Measurements from ENCODE around the gene ATP6AP1. TPM values are rescaled to one million over a fixed set of nuclear protein-coding genes. Genes with fewer than 3 reads are reported as not detected.
"Not testable (repeated sequence)": the region's sequence is repeated elsewhere in the genome, so short reads cannot be mapped to it uniquely, and the experiment has no call there.

ATP6AP1 gene
- total RNA-seq, 3 donors from 2014 or later (not counting 1 experiment from before 2014, with no cell fraction given), result 62.4 to 71.7 (median 65.9) TPM

DNA sequence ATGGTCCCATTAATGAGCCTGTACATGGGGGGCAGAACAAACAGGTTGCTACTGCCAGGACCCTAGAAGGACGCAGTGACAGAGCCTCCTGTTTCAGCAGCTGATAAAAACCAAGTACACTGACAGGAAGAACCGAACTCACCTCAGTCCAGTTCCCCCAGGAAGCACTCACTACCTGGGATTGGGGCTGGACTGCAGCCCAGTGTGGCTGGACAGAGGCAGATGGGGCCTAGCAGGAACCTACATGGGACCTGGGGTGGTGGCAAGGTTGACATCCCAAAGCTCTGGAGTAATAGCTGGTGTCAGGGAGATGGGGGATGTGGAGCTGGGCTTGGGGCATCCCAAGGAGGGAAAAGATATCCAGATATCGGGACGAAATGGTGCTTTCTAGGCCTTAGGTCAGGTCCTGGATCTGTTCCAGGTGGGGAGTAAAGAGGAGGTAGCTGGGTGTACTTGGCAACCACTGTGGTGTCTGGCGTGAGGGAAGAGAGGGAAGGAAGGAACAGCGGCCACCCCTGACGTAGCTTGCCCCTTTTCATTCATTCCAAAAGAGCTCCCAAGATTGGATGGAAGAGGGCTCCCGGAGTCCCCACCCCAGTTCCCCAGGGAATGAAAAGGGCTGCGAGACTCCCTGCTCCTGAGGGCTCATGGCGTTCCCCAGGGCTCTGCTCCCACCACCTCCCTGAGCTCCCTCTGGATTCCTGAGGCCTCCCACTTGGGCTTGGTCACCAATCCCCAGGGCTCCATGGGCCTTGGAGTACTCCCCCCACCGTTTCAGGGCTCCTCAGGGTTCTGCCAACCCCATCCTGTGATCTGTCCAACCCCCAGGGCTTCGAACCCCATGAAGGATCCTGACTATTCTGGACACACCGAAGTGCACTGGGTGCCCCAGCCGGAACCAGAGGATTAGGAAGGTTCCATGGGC lies 44.9 kb upstream of the ATP6AP1 start:
- H3K9me3 Mint-ChIP-seq, result no peaks in the 10 kb centered on the region
- intact Hi-C loops (cut with micrococcal nuclease), result no loop called here
- Histone ChIP-seq H3K36me3 (ENCODE audit: control insufficient read depth, insufficient read depth, low read length) (peaks cover 6% of the 10 kb centered on the region), H3K4me3 (ENCODE audit: low read length) (no peak overlapping the region), H3K27ac (ENCODE audit: low read length) (no peak overlapping the region), H3K4me1 (ENCODE audit: control insufficient read depth, insufficient read depth, low read length) (peaks cover 16% of the 10 kb centered on the region), H3K9me3 (ENCODE audit: control insufficient read depth, insufficient read depth, low read length) (no peaks in the 10 kb centered on the region), H3K27me3 (ENCODE audit: control insufficient read depth, insufficient read depth, low read length) (no peaks in the 10 kb centered on the region)
- peak overlapping the region; percentile 48 to 80 for H3K27ac Mint-ChIP-seq
- DNase-seq, result no peak
- no peaks in the 10 kb centered on the region for H3K27me3 Mint-ChIP-seq (ENCODE audit: low read depth in 2 of 2)
- no peak overlapping the region for H3K4me3 Mint-ChIP-seq
- TF ChIP-seq, protein P1, sequence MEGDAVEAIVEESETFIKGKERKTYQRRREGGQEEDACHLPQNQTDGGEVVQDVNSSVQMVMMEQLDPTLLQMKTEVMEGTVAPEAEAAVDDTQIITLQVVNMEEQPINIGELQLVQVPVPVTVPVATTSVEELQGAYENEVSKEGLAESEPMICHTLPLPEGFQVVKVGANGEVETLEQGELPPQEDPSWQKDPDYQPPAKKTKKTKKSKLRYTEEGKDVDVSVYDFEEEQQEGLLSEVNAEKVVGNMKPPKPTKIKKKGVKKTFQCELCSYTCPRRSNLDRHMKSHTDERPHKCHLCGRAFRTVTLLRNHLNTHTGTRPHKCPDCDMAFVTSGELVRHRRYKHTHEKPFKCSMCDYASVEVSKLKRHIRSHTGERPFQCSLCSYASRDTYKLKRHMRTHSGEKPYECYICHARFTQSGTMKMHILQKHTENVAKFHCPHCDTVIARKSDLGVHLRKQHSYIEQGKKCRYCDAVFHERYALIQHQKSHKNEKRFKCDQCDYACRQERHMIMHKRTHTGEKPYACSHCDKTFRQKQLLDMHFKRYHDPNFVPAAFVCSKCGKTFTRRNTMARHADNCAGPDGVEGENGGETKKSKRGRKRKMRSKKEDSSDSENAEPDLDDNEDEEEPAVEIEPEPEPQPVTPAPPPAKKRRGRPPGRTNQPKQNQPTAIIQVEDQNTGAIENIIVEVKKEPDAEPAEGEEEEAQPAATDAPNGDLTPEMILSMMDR (IDR thresholded peaks at IDR 0.05), result no peak
- no peak for ATAC-seq
- no peaks in the 10 kb centered on the region for H3K36me3 Mint-ChIP-seq
- WGBS (ENCODE audit: insufficient coverage), result 89% methylated on average over 9 of the region's 14 CpGs
- peaks cover 11 to 12% of the 10 kb centered on the region in 2 donors for H3K4me1 Mint-ChIP-seq

DNA sequence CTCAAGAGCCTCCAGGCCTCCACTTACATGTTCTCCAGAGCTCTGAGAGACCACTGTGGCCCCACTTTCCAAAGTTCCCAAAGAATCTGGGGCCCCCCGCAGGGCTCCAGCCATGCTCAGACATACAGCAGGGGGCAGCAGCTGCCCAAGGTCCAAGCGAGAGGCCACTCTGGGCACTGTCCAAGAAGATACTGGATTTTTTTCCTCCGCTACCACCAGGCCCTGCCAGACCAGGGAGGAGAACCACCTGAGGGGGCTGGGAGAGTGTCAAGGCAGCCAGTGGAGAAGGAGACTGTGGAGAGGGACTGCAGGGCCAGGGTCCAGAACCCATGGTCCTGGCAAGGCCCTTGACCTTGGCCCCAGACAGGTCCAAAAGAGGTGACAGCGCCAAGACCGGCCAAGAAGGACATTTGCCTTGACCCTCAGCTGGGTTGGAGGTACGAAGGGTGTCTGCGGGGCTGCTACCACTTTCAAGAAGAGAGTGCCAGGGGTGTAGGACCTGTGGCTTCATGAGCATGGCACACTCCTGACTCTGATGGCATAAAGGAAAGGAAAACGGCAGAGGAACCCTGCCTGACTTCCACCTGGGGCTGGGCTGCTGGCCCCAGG lies 44.1 kb upstream of the ATP6AP1 start:
- Mint-ChIP-seq H3K4me1 (peaks cover 11 to 12% of the 10 kb centered on the region in 2 donors), H3K36me3 (no peaks in the 10 kb centered on the region), H3K4me3 (peak overlapping the region; percentile 35), H3K27ac (peak overlapping the region; percentile 48 to 80), H3K27me3 (ENCODE audit: low read depth in 2 of 2) (no peaks in the 10 kb centered on the region), H3K9me3 (no peaks in the 10 kb centered on the region)
- Histone ChIP-seq H3K4me1 (ENCODE audit: control insufficient read depth, insufficient read depth, low read length) (peaks cover 16% of the 10 kb centered on the region), H3K36me3 (ENCODE audit: control insufficient read depth, insufficient read depth, low read length) (peaks cover 6% of the 10 kb centered on the region), H3K27ac (ENCODE audit: low read length) (no peak overlapping the region), H3K27me3 (ENCODE audit: control insufficient read depth, insufficient read depth, low read length) (no peaks in the 10 kb centered on the region), H3K4me3 (ENCODE audit: low read length) (no peak overlapping the region), H3K9me3 (ENCODE audit: control insufficient read depth, insufficient read depth, low read length) (no peaks in the 10 kb centered on the region)
- 74% methylated on average over 7 of the region's 8 CpGs for WGBS (ENCODE audit: insufficient coverage)
- intact Hi-C loops (cut with micrococcal nuclease), result no loop called here
- ATAC-seq (no peak), DNase-seq (no peak)
- TF ChIP-seq, protein P1 (IDR thresholded peaks at IDR 0.05), result no peak

DNA sequence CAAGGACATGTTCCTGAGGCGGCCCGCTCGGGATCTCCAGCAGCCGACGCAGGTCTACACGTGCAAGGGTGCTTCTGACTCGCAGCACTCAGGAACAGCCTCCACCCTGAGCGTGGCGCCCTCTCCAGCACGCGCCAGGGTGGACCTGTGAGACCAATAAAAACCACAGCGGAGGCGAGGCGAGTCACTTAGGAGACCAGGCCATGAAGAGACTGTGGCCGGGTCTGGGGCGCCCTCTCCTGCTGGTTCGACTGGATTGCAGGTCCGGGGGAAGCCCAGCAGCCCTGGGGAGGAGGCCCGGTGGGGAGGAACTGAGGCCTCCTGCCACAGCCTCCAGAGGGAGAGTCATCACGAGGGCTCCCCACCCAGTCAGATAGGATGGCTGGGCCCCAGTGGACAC lies 40.4 kb upstream of the ATP6AP1 start:
- H3K4me3 Mint-ChIP-seq; H3K4me1 Mint-ChIP-seq; H3K27ac ChIP-seq (ENCODE audit: low read length); H3K27ac Mint-ChIP-seq; H3K36me3 Mint-ChIP-seq; intact Hi-C loops (cut with micrococcal nuclease); DNase-seq; H3K9me3 ChIP-seq (ENCODE audit: control insufficient read depth, insufficient read depth, low read length); H3K27me3 Mint-ChIP-seq (ENCODE audit: low read depth in 2 of 2); H3K36me3 ChIP-seq (ENCODE audit: control insufficient read depth, insufficient read depth, low read length); H3K9me3 Mint-ChIP-seq; H3K4me3 ChIP-seq (ENCODE audit: low read length); H3K4me1 ChIP-seq (ENCODE audit: control insufficient read depth, insufficient read depth, low read length); H3K27me3 ChIP-seq (ENCODE audit: control insufficient read depth, insufficient read depth, low read length): not testable (repeated sequence)
- peak; percentile 41 to 67 (median 53) for ATAC-seq
- WGBS (ENCODE audit: insufficient coverage), result no CpG with 5 or more reads among the region's 20 CpGs

- H3K36me3 ChIP-seq (ENCODE audit: control insufficient read depth, insufficient read depth, low read length); H3K27me3 ChIP-seq (ENCODE audit: control insufficient read depth, insufficient read depth, low read length): not testable (repeated sequence)
- no CpG with 5 or more reads among the region's 16 CpGs for WGBS (ENCODE audit: insufficient coverage)
These were observed 39.8 kb upstream of the ATP6AP1 start for GRCh38 chrX:154388649-154389048.

GRCh38 chrX:154389812-154390747 lies 38.4 kb upstream of the ATP6AP1 start:
- not testable (repeated sequence) for H3K4me1 Mint-ChIP-seq; H3K36me3 ChIP-seq (ENCODE audit: control insufficient read depth, insufficient read depth, low read length); H3K4me3 Mint-ChIP-seq; H3K9me3 ChIP-seq (ENCODE audit: control insufficient read depth, insufficient read depth, low read length); H3K27ac Mint-ChIP-seq; H3K27me3 Mint-ChIP-seq (ENCODE audit: low read depth in 2 of 2); H3K4me3 ChIP-seq (ENCODE audit: low read length); H3K4me1 ChIP-seq (ENCODE audit: control insufficient read depth, insufficient read depth, low read length); H3K9me3 Mint-ChIP-seq; H3K27me3 ChIP-seq (ENCODE audit: control insufficient read depth, insufficient read depth, low read length); H3K36me3 Mint-ChIP-seq
- DNase-seq, result peak in 1 of 2 donors; percentile 40
- 0% methylated on average over 8 of the region's 121 CpGs for WGBS (ENCODE audit: insufficient coverage)
- intact Hi-C loops (cut with micrococcal nuclease), result loop anchor here (10.0 kb wide), 1 partner anchor 45 kb away; no protein-coding TSS in a partner anchor
- ATAC-seq, result peak; percentile 63 to 84 (median 64)
- H3K27ac ChIP-seq (ENCODE audit: low read length), result peak overlapping the region; percentile 61

More at GRCh38 chrX:154388649-154389048, 39.8 kb upstream of the ATP6AP1 start:
- intact Hi-C loops (cut with micrococcal nuclease); H3K9me3 ChIP-seq (ENCODE audit: control insufficient read depth, insufficient read depth, low read length); H3K4me3 Mint-ChIP-seq; H3K27ac Mint-ChIP-seq; H3K36me3 Mint-ChIP-seq; H3K4me1 ChIP-seq (ENCODE audit: control insufficient read depth, insufficient read depth, low read length); DNase-seq; H3K4me1 Mint-ChIP-seq; H3K9me3 Mint-ChIP-seq; H3K27ac ChIP-seq (ENCODE audit: low read length); H3K4me3 ChIP-seq (ENCODE audit: low read length); H3K27me3 Mint-ChIP-seq (ENCODE audit: low read depth in 2 of 2): not testable (repeated sequence)
- ATAC-seq, result peak; percentile 16 to 28 (median 27)

DNA sequence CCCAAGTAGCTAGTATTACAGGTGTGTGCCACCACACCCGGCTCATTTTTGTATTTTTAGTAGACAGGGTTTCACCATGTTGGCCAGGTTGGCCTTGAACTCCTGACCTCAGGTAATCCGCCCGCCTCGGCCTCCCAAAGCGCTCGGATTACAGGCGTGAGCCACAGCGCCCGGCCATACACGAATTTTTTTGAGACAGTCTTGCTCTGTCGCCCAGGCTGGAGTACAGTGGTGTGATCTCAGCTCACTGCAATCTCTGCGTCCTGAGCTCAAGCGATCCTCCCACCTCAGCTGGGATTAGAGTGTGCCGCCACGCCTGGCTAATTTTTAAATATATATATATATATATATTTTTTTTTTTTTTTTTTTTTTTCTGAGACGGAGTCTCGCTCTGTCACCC lies 32.1 kb upstream of the ATP6AP1 start:
- not testable (repeated sequence) for H3K27ac ChIP-seq (ENCODE audit: low read length); H3K4me3 Mint-ChIP-seq; H3K27me3 ChIP-seq (ENCODE audit: control insufficient read depth, insufficient read depth, low read length); ATAC-seq; H3K27ac Mint-ChIP-seq; H3K4me3 ChIP-seq (ENCODE audit: low read length); H3K9me3 Mint-ChIP-seq; H3K9me3 ChIP-seq (ENCODE audit: control insufficient read depth, insufficient read depth, low read length); H3K27me3 Mint-ChIP-seq (ENCODE audit: low read depth in 2 of 2); H3K36me3 Mint-ChIP-seq
- H3K4me1 Mint-ChIP-seq, result peaks cover 14 to 19% of the 10 kb centered on the region in 2 donors
- 95% methylated on average over 12 of the region's 17 CpGs for WGBS (ENCODE audit: insufficient coverage)
- H3K4me1 ChIP-seq (ENCODE audit: control insufficient read depth, insufficient read depth, low read length), result peaks cover 25% of the 10 kb centered on the region
- peaks cover 21% of the 10 kb centered on the region for H3K36me3 ChIP-seq (ENCODE audit: control insufficient read depth, insufficient read depth, low read length)
- DNase-seq, result peak in 1 of 2 donors; percentile 2
- intact Hi-C loops (cut with micrococcal nuclease), result loop anchor here (5.0 to 10.0 kb wide), 3 partner anchors 46 to 136 kb away; partner anchors contain the start of gene FAM50A
